Smooth muscle cell of the brain vasculature (primary cell): ENCODE data around the gene RARA.
"Not testable (repeated sequence)": the region's sequence is repeated elsewhere in the genome, so short reads cannot be mapped to it uniquely, and the experiment has no call there.

Experiments
- DNase-seq: peaks from one replicate; pipeline ENCODE4 v3.0.0-alpha.2; 2012; ENCODE audit warnings: low read depth, low spot score

The RARA gene

DNA sequence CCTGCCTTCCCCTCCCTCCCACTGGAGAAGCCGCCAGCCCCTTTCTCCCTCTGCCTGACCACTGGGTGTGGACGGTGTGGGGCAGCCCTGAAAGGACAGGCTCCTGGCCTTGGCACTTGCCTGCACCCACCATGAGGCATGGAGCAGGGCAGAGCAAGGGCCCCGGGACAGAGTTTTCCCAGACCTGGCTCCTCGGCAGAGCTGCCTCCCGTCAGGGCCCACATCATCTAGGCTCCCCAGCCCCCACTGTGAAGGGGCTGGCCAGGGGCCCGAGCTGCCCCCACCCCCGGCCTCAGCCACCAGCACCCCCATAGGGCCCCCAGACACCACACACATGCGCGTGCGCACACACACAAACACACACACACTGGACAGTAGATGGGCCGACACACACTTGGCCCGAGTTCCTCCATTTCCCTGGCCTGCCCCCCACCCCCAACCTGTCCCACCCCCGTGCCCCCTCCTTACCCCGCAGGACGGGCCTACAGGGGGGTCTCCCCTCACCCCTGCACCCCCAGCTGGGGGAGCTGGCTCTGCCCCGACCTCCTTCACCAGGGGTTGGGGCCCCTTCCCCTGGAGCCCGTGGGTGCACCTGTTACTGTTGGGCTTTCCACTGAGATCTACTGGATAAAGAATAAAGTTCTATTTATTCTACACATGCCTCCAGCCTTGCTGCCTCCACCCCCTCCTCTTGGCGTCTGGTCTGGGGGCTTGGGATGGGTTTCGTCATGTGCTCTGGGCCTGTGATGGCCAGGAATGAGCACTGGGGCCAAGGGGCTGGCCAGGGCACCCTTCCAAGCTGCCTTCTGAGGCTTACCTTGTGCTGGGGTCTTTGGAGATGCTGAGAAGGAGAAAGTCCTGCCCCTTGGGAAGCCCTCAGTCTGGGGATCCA is 48.3 kb downstream of the RARA start:
- no peak for DNase-seq

DNA sequence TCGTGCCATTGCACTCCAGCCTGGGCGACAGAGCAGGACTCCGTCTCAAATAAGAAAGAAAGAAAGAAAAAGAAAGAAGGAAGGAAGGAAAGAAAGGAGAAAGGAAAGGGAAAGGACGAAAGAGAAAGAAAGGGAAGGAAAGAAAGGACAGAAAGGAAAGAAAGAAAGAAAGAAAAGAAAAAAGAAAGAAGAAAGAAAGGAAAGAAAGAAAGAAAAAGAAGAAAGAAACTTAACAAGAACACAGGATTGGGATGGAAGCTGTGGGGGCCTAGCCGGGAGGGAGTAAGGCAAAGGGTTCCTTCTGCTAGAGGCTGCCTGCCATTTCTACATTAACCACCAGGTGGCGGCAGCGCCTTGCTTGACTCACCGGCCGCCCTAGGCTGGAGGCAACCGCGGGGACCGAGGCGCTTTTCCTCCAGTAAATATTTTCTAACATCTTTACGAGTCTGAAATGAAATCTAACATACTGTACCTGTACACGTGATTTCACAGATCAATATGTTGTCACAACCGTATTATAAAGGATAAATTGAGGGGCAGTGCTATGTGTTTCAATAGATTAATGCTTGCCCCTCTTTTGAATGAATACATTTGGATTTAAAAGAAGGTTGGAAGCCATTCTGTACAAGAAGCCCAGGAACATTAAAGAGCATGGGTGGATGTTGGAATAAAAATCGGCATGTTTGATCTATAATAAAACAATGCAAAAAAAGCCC is 49.5 kb downstream of the RARA start:
- DNase-seq, result peak; percentile 67

DNA sequence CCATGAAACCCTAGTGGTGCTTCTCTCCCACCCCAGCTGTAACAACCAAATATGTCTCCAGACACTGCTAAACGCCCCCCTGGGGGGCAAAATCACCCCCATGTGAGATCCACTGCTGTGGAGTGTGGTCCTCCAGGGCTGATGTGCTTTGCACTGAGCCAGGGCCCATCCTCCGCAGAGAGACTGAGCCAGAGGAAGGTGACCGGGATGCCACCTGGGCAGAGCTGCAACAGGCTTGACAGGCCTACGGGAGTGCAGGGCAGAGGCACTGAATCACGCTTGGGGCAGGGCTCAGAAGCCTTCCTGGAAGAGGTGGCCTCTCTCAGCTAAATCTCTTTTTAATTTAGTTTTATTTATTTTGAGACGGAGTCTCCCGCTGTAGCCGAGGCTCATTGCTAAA is 51.1 kb downstream of the RARA start:
- DNase-seq, result no peak

GRCh38 chr17:40361063-40361924 is 52.3 kb downstream of the RARA start:
- no peak for DNase-seq

DNA sequence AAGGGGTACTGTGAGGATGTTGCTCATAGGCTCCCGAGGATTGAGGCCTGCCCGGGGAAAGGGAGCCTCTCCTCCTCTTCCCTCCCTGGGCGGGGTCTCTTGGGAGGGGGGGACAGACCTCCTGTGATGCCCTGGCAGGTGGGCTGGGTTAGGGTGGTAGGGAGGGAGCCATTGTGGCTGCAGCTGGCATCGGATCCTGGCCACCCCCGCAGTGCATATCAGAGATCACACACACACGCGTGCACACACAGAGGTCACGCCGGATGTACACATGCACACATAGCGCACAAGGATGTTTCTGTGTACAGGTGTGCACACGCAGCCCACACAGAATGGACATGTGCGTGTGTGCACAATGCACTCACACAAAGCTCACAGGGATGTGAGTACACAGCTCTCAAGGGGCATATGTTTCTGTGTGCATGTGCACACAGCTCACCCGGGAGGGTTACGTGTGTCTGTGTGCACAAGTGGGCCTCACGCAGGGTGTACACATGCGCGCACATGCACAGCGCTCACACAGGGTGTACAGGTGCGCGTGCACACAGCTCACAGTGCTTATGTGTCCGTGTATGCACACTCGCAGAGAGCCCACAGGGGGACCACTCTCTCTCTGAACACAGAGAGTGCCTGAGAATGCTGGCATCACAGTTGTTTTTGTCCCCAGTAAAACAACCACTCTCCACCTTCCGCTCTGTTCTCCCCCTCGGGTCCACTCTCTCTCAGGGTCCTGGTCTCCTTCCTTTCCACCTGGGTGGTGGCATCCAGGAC is 53.1 kb downstream of the RARA start:
- DNase-seq, result no peak

GRCh38 chr17:40362696-40363110 is 53.7 kb downstream of the RARA start:
- DNase-seq, result no peak

DNA sequence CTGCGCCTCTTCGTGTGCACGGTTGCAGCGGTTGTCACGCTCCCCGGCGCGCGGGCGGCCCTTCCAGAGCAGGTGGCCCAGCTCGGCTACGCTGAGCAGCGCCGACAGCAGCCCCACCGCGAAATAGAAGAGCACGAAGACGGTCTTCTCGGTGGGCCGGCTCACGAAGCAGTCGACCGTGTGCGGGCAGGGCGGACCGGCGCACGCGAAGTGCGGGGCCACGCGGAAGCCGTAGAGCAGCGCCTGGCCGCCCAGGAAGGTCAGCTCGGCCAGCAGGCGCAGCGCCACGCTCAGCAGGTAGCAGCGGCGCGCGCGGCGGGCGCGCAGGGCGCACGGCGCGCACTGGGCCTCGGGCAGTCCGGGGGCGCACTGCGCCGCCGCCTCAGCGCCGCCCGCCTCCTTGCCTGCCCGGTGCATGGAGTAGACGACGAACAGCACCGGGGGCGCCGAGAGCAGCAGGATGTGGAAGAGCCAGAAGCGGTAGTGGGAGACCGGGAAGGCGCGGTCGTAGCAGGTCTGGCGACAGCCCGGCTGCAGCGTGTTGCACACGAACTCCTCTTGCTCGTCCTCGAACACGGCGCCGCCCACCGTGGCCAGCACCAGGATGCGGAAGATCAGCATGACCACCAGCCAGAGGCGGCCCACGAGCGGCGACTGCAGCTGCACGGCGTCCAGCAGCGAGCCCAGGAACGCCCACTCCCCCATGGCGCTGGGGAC is 54.3 kb downstream of the RARA start:
- no peak for DNase-seq

GRCh38 chr17:40364121-40364861 is 55.3 kb downstream of the RARA start, which contains the start of gene GJD3:
Gene GJD3 (minus strand): TSS chr17:40364737. CDS start chr17:40363815, 922 bp downstream.
- DNase-seq, result no peak

DNA sequence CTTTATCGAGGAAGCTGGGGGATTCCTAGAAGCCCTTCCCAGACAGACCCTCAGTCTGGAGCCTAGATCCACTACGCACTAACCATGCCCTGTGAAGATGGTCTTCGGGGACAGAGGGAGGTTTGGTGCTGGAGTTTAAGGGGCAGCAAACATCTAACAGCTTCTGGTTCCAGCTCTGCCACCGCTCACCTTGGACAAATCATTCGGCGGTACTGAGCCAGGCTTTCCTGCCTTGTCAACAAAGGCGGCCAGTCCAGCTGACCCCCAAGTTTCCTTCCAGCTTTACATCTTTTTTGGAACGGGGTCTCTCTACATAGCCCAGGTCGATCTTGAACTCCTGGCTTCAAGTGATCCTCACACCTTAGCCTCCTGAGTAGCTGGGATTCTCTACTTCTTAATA is 55.9 kb downstream of the RARA start:
- no peak for DNase-seq

DNA sequence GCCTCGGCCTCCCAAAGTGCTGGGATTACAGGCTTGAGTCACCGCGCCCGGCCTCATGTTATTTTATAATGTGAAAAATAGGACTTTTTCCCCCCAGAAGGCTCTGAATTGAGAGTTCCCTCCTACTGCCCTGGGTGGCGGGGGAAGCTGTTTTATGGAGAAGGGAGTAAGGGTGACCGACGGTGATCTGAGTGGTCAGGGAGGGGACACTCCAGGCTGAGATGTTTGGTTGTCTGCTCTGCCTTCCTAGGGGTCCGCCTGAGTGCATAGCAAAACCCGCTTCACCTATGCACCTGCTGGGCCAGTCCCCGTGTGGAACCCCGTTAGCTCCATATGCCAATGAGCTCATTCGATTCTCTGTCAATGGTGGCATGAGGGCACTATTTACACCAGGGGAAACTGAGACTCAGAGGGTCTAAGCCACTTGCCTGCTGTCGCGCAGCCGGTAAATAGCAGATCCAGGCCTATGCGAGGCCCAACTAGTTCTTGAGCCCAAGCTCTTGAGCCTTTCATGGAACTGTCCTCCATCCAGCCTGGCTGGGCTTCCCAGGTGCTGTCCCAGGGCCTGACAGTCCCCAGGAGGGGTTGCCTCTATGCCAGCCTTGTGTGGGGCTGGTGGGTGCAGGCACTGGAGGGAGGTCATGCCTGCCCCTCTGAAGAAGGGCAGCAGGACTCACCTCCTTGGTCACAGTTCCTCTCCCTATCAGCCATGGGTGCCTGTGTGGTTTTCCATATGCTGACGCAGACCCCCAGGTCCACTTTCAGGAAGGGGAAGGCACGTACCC is 57.3 kb downstream of the RARA start:
- no peak for DNase-seq

DNA sequence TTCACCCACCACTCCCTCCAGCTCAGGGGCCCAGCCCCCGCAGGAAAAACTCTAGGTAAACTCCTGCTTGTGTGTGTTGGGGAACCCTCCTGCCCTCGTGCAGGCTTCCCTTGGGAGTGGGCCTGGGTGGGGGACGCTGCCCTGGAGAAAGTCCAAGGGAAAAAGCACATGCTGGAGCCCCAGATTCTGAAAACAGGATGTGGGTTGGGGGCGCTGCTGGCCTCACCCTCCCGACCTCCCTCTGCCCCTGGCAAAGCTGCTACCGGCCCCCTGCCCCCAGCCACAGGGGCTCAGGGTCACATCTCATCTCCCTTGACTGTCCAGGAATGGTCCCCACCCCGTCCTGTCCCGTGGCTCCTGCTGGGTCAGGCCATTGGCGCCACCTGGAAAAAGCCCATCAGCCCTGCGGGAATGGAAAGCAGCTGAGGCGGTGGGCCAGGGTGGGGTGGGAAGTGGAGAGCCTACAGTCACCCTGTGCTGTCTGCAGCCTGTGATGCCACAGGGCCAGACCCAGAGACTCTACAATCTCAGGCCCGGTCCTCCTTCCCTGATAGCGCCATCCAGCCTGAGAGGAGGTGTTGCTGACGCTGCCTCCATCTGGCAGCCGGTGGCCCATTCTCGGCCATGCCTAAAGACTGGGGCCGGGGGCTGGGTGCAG is 58.0 kb downstream of the RARA start:
- DNase-seq, result no peak

DNA sequence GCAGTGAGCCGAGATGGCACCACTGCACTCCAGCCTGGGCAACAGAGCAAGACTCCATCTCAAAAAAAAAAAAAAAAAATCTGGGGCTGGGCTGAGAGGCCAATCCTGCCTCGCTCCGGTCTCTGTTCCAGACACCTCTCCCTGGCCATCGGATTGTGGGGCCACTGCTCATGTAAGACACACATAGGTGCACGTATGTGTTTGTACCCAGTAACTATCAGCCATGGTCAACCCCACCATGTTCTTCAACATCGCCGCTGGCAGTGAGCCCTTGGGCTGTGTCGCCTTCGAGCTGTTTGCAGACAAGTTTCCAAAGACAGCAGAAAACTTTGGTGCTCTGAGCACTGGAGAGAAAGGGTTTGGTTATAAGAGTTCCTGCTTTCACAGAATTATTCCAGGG is 58.7 kb downstream of the RARA start:
- not testable (repeated sequence) for DNase-seq

GRCh38 chr17:40369923-40370322 is 60.9 kb downstream of the RARA start:
- no peak for DNase-seq

DNA sequence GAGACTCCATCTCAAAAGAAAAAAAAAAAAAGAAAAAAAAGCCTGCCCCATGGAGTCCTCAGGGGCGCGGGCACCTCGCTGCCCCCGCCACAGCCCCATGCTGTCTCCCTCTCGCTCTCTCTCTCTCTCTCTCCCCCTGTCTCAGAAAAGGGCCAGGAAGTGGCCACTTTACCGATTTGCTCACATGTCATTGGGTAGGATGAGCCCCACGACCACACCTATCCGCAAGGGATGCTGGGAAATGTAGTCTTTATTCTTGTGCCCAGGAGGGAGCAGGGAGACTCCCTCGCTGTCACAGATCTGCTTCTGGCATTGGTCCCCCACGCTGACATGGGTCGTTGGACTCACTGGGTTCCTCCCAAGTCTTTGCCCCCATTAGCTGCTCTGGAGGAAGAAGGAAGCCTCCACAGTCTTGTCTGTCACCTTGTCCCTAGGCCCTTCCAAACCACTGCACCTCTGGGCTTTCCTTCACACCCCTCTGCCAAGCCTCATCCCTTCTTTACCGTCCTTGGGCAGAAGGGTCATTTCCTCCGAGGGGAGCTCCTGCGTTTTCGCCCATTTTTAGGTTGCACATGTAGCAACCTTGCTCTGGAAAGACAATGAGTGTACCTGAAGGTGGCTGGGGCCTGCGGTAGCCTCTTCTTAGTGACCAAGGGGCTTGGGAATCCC is 62.4 kb downstream of the RARA start:
- no peak for DNase-seq

- DNase-seq, result no peak
These were observed 63.1 kb downstream of the RARA start for GRCh38 chr17:40372031-40372430.

GRCh38 chr17:40372644-40373043 is 63.7 kb downstream of the RARA start:
- DNase-seq, result not testable (repeated sequence)

DNA sequence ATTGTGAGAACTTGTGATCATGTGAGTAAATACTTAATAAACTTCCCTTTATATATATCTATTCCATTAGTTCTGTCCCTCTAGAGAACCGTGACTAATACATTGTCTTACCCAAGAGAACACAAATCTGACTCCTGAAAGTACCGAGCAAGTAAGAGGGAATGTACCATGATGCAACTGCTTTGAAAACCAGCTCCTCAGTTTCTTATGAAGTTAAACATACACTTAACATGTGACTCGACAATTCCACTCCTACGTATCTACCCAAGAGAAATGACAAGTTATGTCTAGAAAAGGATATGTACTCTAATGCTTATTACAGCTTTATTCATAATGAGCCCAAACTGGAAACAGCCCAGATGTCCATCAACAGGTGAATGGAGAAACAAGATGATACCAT is 64.3 kb downstream of the RARA start:
- DNase-seq, result no peak

- DNase-seq, result no peak
These were observed 65.0 kb downstream of the RARA start for GRCh38 chr17:40373999-40374398.
